H1 (cell line): Measurements from ENCODE around the gene UPK2. TPM values are rescaled to one million over a fixed set of nuclear protein-coding genes. Genes with fewer than 3 reads are reported as not detected.

Source experiments
- BACH1 ChIP-seq: IDR thresholded peaks from 2 replicates; pipeline ENCODE4 v1.6.1; 2012; ENCODE audit warnings: low read length, improper control_type of control experiment
- CHD2 ChIP-seq: IDR thresholded peaks from 2 replicates; pipeline ENCODE4 v1.6.1; 2012; ENCODE audit warnings: low read length, improper control_type of control experiment
- CTBP2 ChIP-seq: IDR thresholded peaks from 2 replicates; pipeline ENCODE4 v1.7.0; 2011; ENCODE audit warnings: borderline replicate concordance, mild to moderate bottlenecking, moderate library complexity, mixed read lengths, low read length; ENCODE audit not compliant: insufficient read depth, insufficient read length
- EGR1 ChIP-seq: IDR thresholded peaks from 2 replicates; pipeline ENCODE4 v1.6.1; 2011; ENCODE audit warnings: low read depth, low read length, borderline replicate concordance
- EP300 ChIP-seq, 2 experiments: IDR thresholded peaks; 1 replicate in 1 of 2; 2 replicates in 1 of 2; pipeline ENCODE4 v1.6.1; 2011 to 2012; ENCODE audit warnings: low read depth in 2 of 2, low read length in 2 of 2, mild to moderate bottlenecking in 2 of 2, borderline replicate concordance in 1 of 2, inconsistent platforms in 1 of 2, moderate library complexity in 1 of 2
- EZH2 ChIP-seq: fragments of 200-600 bp; sonication (generic); IDR thresholded peaks from 2 replicates; pipeline ENCODE4 v1.7.1; 2012; ENCODE audit warnings: low read depth, mild to moderate bottlenecking, moderate library complexity, low read length, inconsistent platforms; ENCODE audit not compliant: severe bottlenecking
- FOSL1 ChIP-seq: IDR thresholded peaks from 2 replicates; pipeline ENCODE4 v1.6.1; 2011; ENCODE audit warnings: mild to moderate bottlenecking, low read depth, low read length, moderate library complexity; ENCODE audit not compliant: insufficient read depth
- JUN ChIP-seq: IDR thresholded peaks from 2 replicates; pipeline ENCODE4 v1.6.1; 2011; ENCODE audit warnings: low read depth, mild to moderate bottlenecking, improper control_type of control experiment, low read length
- POLR2AphosphoS5 ChIP-seq: IDR thresholded peaks from 2 replicates; pipeline ENCODE4 v1.6.1; 2011; ENCODE audit warnings: low read depth, low read length
- RAD21 ChIP-seq, 2 experiments: IDR thresholded peaks in 1 of 2; conservative IDR thresholded peaks in 1 of 2; 2 replicates each; pipeline ENCODE4 v1.6.1; 2011; ENCODE audit warnings: low read depth in 2 of 2, low read length in 2 of 2, improper control_type of control experiment in 1 of 2, inconsistent platforms in 1 of 2, mild to moderate bottlenecking in 1 of 2, moderate library complexity in 1 of 2
- RBBP5 ChIP-seq: IDR thresholded peaks from 2 replicates; pipeline ENCODE4 v1.7.1; 2012; ENCODE audit warnings: low read depth, mild to moderate bottlenecking, inconsistent platforms, low read length, moderate library complexity, borderline replicate concordance
- SAP30 ChIP-seq: fragments of 300-600 bp; sonication (generic); IDR thresholded peaks from 2 replicates; pipeline ENCODE4 v1.7.1; 2012; ENCODE audit warnings: low read length, moderate library complexity, mild to moderate bottlenecking, inconsistent platforms; ENCODE audit not compliant: insufficient read depth, insufficient replicate concordance
- SIN3A ChIP-seq, 2 experiments: IDR thresholded peaks in 1 of 2; conservative IDR thresholded peaks in 1 of 2; 2 replicates each; pipeline ENCODE4 v1.6.1; 2011 to 2012; ENCODE audit warnings: low read length in 2 of 2, improper control_type of control experiment in 1 of 2, low read depth in 1 of 2, mild to moderate bottlenecking in 1 of 2
- SP1 ChIP-seq: IDR thresholded peaks from 2 replicates; pipeline ENCODE4 v1.6.1; 2011; ENCODE audit warnings: low read depth, low read length
- SP2 ChIP-seq: IDR thresholded peaks from 2 replicates; pipeline ENCODE4 v1.6.1; 2012; ENCODE audit warnings: mild to moderate bottlenecking, low read length, inconsistent platforms
- SP4 ChIP-seq: IDR thresholded peaks from 2 replicates; pipeline ENCODE4 v1.6.1; 2012; ENCODE audit warnings: low read length, inconsistent platforms
- SUZ12 ChIP-seq: fragments of 200-600 bp; sonication (generic); IDR thresholded peaks from 2 replicates; pipeline ENCODE4 v1.6.1; 2012; ENCODE audit warnings: mild to moderate bottlenecking, inconsistent platforms, low read length, moderate library complexity, mixed read lengths
- TAF1 ChIP-seq: IDR thresholded peaks from 2 replicates; pipeline ENCODE4 v1.6.1; 2011; ENCODE audit warnings: mild to moderate bottlenecking, low read depth, low read length
- TAF7 ChIP-seq: optimal IDR thresholded peaks from 2 replicates; pipeline ENCODE3; 2011; ENCODE audit warnings: low read depth, mild to moderate bottlenecking, inconsistent platforms, low read length, moderate library complexity, borderline replicate concordance
- TBP ChIP-seq: IDR thresholded peaks from 2 replicates; pipeline ENCODE4 v1.6.1; 2011; ENCODE audit warnings: low read depth, low read length, improper control_type of control experiment
- TEAD4 ChIP-seq: IDR thresholded peaks from 2 replicates; pipeline ENCODE4 v1.6.1; 2012; ENCODE audit warnings: low read depth, low read length, inconsistent platforms, mixed read lengths
- polyA plus RNA-seq, 7 experiments: library from polyadenylated mRNA; depleted of rRNA in 3 of 7; stranded (reverse) in 5 of 7; unstranded in 2 of 7; fragments of >200 nt in 5 of 7; fragments of 200-250 nt in 2 of 7; gene quantifications; 1 replicate in 5 of 7; 2 replicates in 1 of 7; 4 replicates in 1 of 7; pipeline versions ENCODE4 v1.2.1 to v1.2.3, GENCODE V29; 2011 to 2013; ENCODE audit warnings: missing spikeins in 2 of 7, mixed read lengths in 2 of 7
- total RNA-seq: library from RNA; stranded (reverse); fragmentation: NEBNext Ultra II Directional; extraction: Animal tissue kit (Norgen Biotek cat#: 25700); gene quantifications from 2 replicates; pipeline ENCODE4 v1.2.1, GENCODE V29; 2021
- TF ChIP-seq, protein P1 (sequence below): IDR thresholded peaks from 2 replicates; pipeline ENCODE4 v1.6.1; 2012; ENCODE audit warnings: inconsistent platforms

UPK2 gene
- total and polyA plus RNA-seq, 2 of the 8 experiments (the other 6 are each of a cell fraction or from before 2014, with no cell fraction given) = 0.76 TPM; not detected in 1

DNA sequence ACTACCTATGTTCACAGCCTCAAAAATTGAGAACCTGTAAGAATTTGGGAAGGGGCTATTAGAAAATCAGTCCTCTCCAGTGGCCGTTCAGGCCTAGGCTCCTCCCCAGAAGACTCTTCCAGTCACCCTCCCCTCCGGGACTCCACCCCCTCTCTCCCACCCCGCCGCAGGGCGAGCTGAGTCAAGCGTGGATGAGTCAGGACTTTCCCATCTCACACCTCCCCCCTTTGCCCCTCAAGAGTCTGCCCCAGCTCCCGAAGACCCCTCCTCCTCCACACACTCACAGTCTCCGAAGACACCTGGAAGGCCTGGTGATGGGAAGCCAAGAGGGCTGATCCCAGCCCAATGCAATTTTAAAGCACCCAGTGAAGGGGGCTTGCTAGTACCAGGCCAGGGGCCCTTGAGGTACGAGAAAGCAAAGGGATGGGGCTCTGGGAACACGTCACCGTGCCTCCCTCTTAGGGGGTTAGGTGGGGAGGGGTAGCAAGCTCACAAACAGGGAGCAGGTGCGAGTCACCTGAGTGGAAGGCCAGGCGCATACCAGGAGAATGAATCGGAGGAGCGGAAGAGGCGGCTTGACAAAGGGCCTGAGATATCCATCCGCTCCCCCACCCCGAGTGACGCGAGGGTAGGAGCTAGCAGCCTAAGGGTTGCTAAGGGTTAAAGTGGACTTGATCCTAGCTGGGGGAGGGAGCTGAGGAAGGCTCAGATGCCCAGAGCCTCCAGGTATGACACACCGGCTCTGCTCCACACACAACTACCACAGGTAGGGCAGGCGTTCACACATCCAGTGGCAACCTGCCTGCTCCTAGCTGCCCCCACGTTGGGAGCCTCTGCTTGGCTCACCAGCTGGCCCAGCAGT, 44.0 kb upstream of the UPK2 start (continued):
- TF ChIP-seq EZH2 (no peak), FOSL1 (no peak), TAF7 (peak; percentile 11), EP300 (IDR thresholded peaks at IDR 0.05; ENCODE audit: borderline replicate concordance in 1 of 2, low read depth in 2 of 2, low read length in 2 of 2) (peak in 1 of 2 experiments; percentile 77; a peak in 1 of 3 replicates), SP1 (peak; percentile 90), TAF1 (no peak; the same call in 1 of the 2 replicates), BACH1 (peak; percentile 92), EGR1 (peak; percentile 46; the same call in 1 of the 2 replicates), JUN (0 out of 2 replicates have a peak, but pooled peaks have one; percentile 10), TEAD4 (peak; percentile 96), CHD2 (peak; percentile 61), TBP (peak; percentile 66), SAP30 (peak; percentile 33), RAD21 (IDR thresholded peaks at IDR 0.05 in 1 of 2, conservative IDR thresholded peaks at IDR 0.05 in 1 of 2; ENCODE audit: low read depth in 2 of 2, low read length in 2 of 2) (no peak), POLR2AphosphoS5 (peak; percentile 87; the same call in 1 of the 2 replicates), CTBP2 (peak; percentile 96), RBBP5 (peak; percentile 85), SP2 (no peak), SUZ12 (0 out of 2 replicates have a peak, but pooled peaks have one; percentile 31), SIN3A (conservative IDR thresholded peaks at IDR 0.05 in 1 of 2, IDR thresholded peaks at IDR 0.05 in 1 of 2; ENCODE audit: low read depth in 1 of 2, low read length in 2 of 2) (peak; percentile 37 to 87; a peak in 3 of 4 replicates), SP4 (peak; percentile 18; the same call in 1 of the 2 replicates)
- TF ChIP-seq, protein P1, sequence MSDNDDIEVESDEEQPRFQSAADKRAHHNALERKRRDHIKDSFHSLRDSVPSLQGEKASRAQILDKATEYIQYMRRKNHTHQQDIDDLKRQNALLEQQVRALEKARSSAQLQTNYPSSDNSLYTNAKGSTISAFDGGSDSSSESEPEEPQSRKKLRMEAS = 0 out of 2 replicates have a peak, but pooled peaks have one; percentile 39
